ENCODE measurements around the gene POLR2H. TPM values are rescaled to one million over a fixed set of nuclear protein-coding genes. Genes with fewer than 3 reads are reported as not detected.

POLR2H gene
- total and polyA plus RNA-seq, 2 experiments from 2014 or later = 66.3 to 81.2 TPM

- Histone ChIP-seq H4K20me1 (ENCODE audit: insufficient read depth) (no peaks in the 10 kb centered on the region), H3K4me3 (no peak overlapping the region), H3K27me3 (replicated peaks; ENCODE audit: insufficient read depth) (no peaks in the 10 kb centered on the region), H3K9ac (no peak overlapping the region), H3F3A (ENCODE audit: insufficient read depth) (no peaks in the 10 kb centered on the region), H3K36me3 (ENCODE audit: low read depth) (no peaks in the 10 kb centered on the region), H3K27ac (no peak overlapping the region), H3K4me1 (ENCODE audit: insufficient read depth) (0 out of 2 replicates have a peak, but pooled peaks cover 6% of the 10 kb centered on the region), H2AFZ (no peak overlapping the region), H3K79me2 (ENCODE audit: insufficient read depth) (0 out of 2 replicates have a peak, but pooled peaks cover 3% of the 10 kb centered on the region), H3K9me3 (ENCODE audit: low read depth) (no peaks in the 10 kb centered on the region), H3K4me2 (ENCODE audit: unreplicated experiment) (no peak overlapping the region), H3K9me2 (ENCODE audit: insufficient read depth) (no peaks in the 10 kb centered on the region)
- WGBS, 2 experiments (ENCODE audit: low coverage in 1 of 2, low lambda C conversion rate in 2 of 2, missing lambda C conversion rate in 2 of 2) = 82 to 90% methylated on average over 12 of the region's 12 CpGs
- TF ChIP-seq EZH2phosphoT487 (IDR thresholded peaks at IDR 0.05; ENCODE audit: insufficient read depth, low read depth) (no peak), EZH2 (IDR thresholded peaks at IDR 0.05; ENCODE audit: insufficient read depth, poor library complexity, severe bottlenecking) (no peak)
- no peak for DNase-seq
- in situ Hi-C loops (cut with MboI) = loop anchor here (25.0 kb wide), 1 partner anchor 429 kb away; no protein-coding TSS in a partner anchor
These were observed 3.3 kb upstream of the POLR2H start for GRCh38 chr3:184358124-184358767.

GRCh38 chr3:184358921-184359350, 2.6 kb upstream of the POLR2H start:
- H3K9me3 ChIP-seq (ENCODE audit: low read depth) = no peaks in the 10 kb centered on the region
- no peaks in the 10 kb centered on the region for H3F3A ChIP-seq (ENCODE audit: insufficient read depth)
- peaks cover 9% of the 10 kb centered on the region; the same call in 1 of the 2 replicates for H3K4me1 ChIP-seq (ENCODE audit: insufficient read depth)
- no peak overlapping the region for H2AFZ ChIP-seq
- no peak overlapping the region for H3K4me2 ChIP-seq (ENCODE audit: unreplicated experiment)
- H3K4me3 ChIP-seq = no peak overlapping the region
- peaks cover 9% of the 10 kb centered on the region for H3K79me2 ChIP-seq (ENCODE audit: insufficient read depth)
- in situ Hi-C loops (cut with MboI) = loop anchor here (25.0 kb wide), 1 partner anchor 428 kb away; no protein-coding TSS in a partner anchor
- no peaks in the 10 kb centered on the region for H4K20me1 ChIP-seq (ENCODE audit: insufficient read depth)
- H3K9me2 ChIP-seq (ENCODE audit: insufficient read depth) = no peaks in the 10 kb centered on the region
- no peak overlapping the region for H3K27ac ChIP-seq
- no peaks in the 10 kb centered on the region for H3K27me3 ChIP-seq (replicated peaks; ENCODE audit: insufficient read depth)
- no peak for DNase-seq
- no peaks in the 10 kb centered on the region for H3K36me3 ChIP-seq (ENCODE audit: low read depth)
- WGBS, 2 experiments (ENCODE audit: low coverage in 1 of 2, low lambda C conversion rate in 2 of 2, missing lambda C conversion rate in 2 of 2) = 86 to 93% methylated on average over 14 of the region's 14 CpGs
- TF ChIP-seq EZH2phosphoT487 (IDR thresholded peaks at IDR 0.05; ENCODE audit: insufficient read depth, low read depth) = no peak
- no peak for TF ChIP-seq EZH2 (IDR thresholded peaks at IDR 0.05; ENCODE audit: insufficient read depth, poor library complexity, severe bottlenecking)
- H3K9ac ChIP-seq = no peak overlapping the region

GRCh38 chr3:184359610-184360009, 1.9 kb upstream of the POLR2H start:
- H3K9me2 ChIP-seq (ENCODE audit: insufficient read depth) = no peaks in the 10 kb centered on the region
- H3K27ac ChIP-seq = no peak overlapping the region
- H3K4me3 ChIP-seq = no peak overlapping the region
- peaks cover 16% of the 10 kb centered on the region for H3K79me2 ChIP-seq (ENCODE audit: insufficient read depth)
- H4K20me1 ChIP-seq (ENCODE audit: insufficient read depth) = no peaks in the 10 kb centered on the region
- H3K9ac ChIP-seq = no peak overlapping the region
- H3K9me3 ChIP-seq (ENCODE audit: low read depth) = no peaks in the 10 kb centered on the region
- 0 out of 2 replicates have a peak, but pooled peaks cover under 1% of the 10 kb centered on the region for H3F3A ChIP-seq (ENCODE audit: insufficient read depth)
- in situ Hi-C loops (cut with MboI) = loop anchor here (25.0 kb wide), 1 partner anchor 428 kb away; no protein-coding TSS in a partner anchor
- H3K36me3 ChIP-seq (ENCODE audit: low read depth) = no peaks in the 10 kb centered on the region
- 65 to 71% methylated on average over 7 to 9 of the region's 9 CpGs for WGBS, 2 experiments (ENCODE audit: low coverage in 1 of 2, low lambda C conversion rate in 2 of 2, missing lambda C conversion rate in 2 of 2)
- TF ChIP-seq EZH2phosphoT487 (IDR thresholded peaks at IDR 0.05; ENCODE audit: insufficient read depth, low read depth) (no peak), EZH2 (IDR thresholded peaks at IDR 0.05; ENCODE audit: insufficient read depth, poor library complexity, severe bottlenecking) (no peak)
- no peak overlapping the region for H3K4me2 ChIP-seq (ENCODE audit: unreplicated experiment)
- no peaks in the 10 kb centered on the region for H3K27me3 ChIP-seq (replicated peaks; ENCODE audit: insufficient read depth)
- no peak overlapping the region for H2AFZ ChIP-seq
- no peak for DNase-seq
- H3K4me1 ChIP-seq (ENCODE audit: insufficient read depth) = peaks cover 15% of the 10 kb centered on the region

- Histone ChIP-seq H3K9ac (peak overlapping the region; percentile 97; the same call in 1 of the 2 replicates), H3K27ac (no peak overlapping the region), H3F3A (ENCODE audit: insufficient read depth) (peaks cover 8% of the 10 kb centered on the region; the same call in 1 of the 2 replicates), H3K4me3 (peak overlapping the region; percentile 85), H3K4me2 (ENCODE audit: unreplicated experiment) (peak overlapping the region; percentile 88), H3K9me3 (ENCODE audit: low read depth) (no peaks in the 10 kb centered on the region), H3K4me1 (ENCODE audit: insufficient read depth) (peaks cover 19% of the 10 kb centered on the region), H3K9me2 (ENCODE audit: insufficient read depth) (no peaks in the 10 kb centered on the region), H2AFZ (peak overlapping the region; percentile 87; the same call in 1 of the 2 replicates), H3K27me3 (replicated peaks; ENCODE audit: insufficient read depth) (no peaks in the 10 kb centered on the region), H4K20me1 (ENCODE audit: insufficient read depth) (no peaks in the 10 kb centered on the region), H3K36me3 (ENCODE audit: low read depth) (peaks cover 7% of the 10 kb centered on the region; the same call in 1 of the 2 replicates), H3K79me2 (ENCODE audit: insufficient read depth) (peaks cover 23% of the 10 kb centered on the region)
- TF ChIP-seq EZH2phosphoT487 (IDR thresholded peaks at IDR 0.05; ENCODE audit: insufficient read depth, low read depth) (no peak), EZH2 (IDR thresholded peaks at IDR 0.05; ENCODE audit: insufficient read depth, poor library complexity, severe bottlenecking) (no peak)
- DNase-seq = no peak
- WGBS, 2 experiments (ENCODE audit: low coverage in 1 of 2, low lambda C conversion rate in 2 of 2, missing lambda C conversion rate in 2 of 2) = 77 to 81% methylated on average over 10 to 12 of the region's 12 CpGs
- in situ Hi-C loops (cut with MboI) = loop anchor here (25.0 kb wide), 1 partner anchor 427 kb away; no protein-coding TSS in a partner anchor
These were observed 1.2 kb upstream of the POLR2H start for GRCh38 chr3:184360070-184360928.

Data from GM23248 (cell line).